Measurements from ENCODE around the gene TBC1D2B. TPM values are rescaled to one million over a fixed set of nuclear protein-coding genes. Genes with fewer than 3 reads are reported as not detected.

TBC1D2B gene
- total and polyA plus RNA-seq, 2 experiments from 2014 or later = 24.8 to 38.4 TPM

GRCh38 chr15:78087951-78088772, 10.7 kb upstream of the TBC1D2B start:
- no peaks in the 10 kb centered on the region for H3K9me2 ChIP-seq (replicated peaks; ENCODE audit: insufficient read depth)
- H3K36me3 ChIP-seq (replicated peaks; ENCODE audit: insufficient read depth, low read depth) = no peaks in the 10 kb centered on the region
- H3K4me3 ChIP-seq = no peak overlapping the region
- H3K4me2 ChIP-seq = peak overlapping the region; percentile 19
- H3K9me3 ChIP-seq (ENCODE audit: low read depth) = no peaks in the 10 kb centered on the region
- H4K20me1 ChIP-seq (ENCODE audit: insufficient read depth, poor library complexity, severe bottlenecking) = no peaks in the 10 kb centered on the region
- no peaks in the 10 kb centered on the region for H3K79me2 ChIP-seq
- DNase-seq (ENCODE audit: low spot score) = no peak
- TF ChIP-seq EZH2phosphoT487 (IDR thresholded peaks at IDR 0.05; ENCODE audit: low read depth, severe bottlenecking, unreplicated experiment) (no peak), EZH2 (IDR thresholded peaks at IDR 0.05; ENCODE audit: borderline replicate concordance) (no peak)
- TF ChIP-seq, protein P1, sequence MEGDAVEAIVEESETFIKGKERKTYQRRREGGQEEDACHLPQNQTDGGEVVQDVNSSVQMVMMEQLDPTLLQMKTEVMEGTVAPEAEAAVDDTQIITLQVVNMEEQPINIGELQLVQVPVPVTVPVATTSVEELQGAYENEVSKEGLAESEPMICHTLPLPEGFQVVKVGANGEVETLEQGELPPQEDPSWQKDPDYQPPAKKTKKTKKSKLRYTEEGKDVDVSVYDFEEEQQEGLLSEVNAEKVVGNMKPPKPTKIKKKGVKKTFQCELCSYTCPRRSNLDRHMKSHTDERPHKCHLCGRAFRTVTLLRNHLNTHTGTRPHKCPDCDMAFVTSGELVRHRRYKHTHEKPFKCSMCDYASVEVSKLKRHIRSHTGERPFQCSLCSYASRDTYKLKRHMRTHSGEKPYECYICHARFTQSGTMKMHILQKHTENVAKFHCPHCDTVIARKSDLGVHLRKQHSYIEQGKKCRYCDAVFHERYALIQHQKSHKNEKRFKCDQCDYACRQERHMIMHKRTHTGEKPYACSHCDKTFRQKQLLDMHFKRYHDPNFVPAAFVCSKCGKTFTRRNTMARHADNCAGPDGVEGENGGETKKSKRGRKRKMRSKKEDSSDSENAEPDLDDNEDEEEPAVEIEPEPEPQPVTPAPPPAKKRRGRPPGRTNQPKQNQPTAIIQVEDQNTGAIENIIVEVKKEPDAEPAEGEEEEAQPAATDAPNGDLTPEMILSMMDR (IDR thresholded peaks at IDR 0.05; ENCODE audit: poor library complexity) = no peak
- peak overlapping the region; percentile 56 for H3K27ac ChIP-seq
- no peak overlapping the region for H2AFZ ChIP-seq
- peaks cover 22% of the 10 kb centered on the region for H3K4me1 ChIP-seq (ENCODE audit: insufficient read depth)
- WGBS (ENCODE audit: low lambda C conversion rate, missing lambda C conversion rate) = 86% methylated on average over 12 of the region's 12 CpGs
- no peaks in the 10 kb centered on the region for H3K27me3 ChIP-seq

GRCh38 chr15:78085928-78086327, 8.4 kb upstream of the TBC1D2B start:
- Histone ChIP-seq H2AFZ (no peak overlapping the region), H3K27me3 (no peaks in the 10 kb centered on the region), H3K79me2 (no peaks in the 10 kb centered on the region), H3K4me1 (ENCODE audit: insufficient read depth) (peaks cover 22% of the 10 kb centered on the region), H3K4me2 (no peak overlapping the region), H3K9me2 (replicated peaks; ENCODE audit: insufficient read depth) (no peaks in the 10 kb centered on the region), H3K9me3 (ENCODE audit: low read depth) (no peaks in the 10 kb centered on the region), H4K20me1 (ENCODE audit: insufficient read depth, poor library complexity, severe bottlenecking) (no peaks in the 10 kb centered on the region), H3K27ac (no peak overlapping the region), H3K36me3 (replicated peaks; ENCODE audit: insufficient read depth, low read depth) (no peaks in the 10 kb centered on the region), H3K4me3 (no peak overlapping the region)
- DNase-seq (ENCODE audit: low spot score) = no peak
- WGBS (ENCODE audit: low lambda C conversion rate, missing lambda C conversion rate) = 80% methylated on average over 1 of the region's 1 CpG
- no peak for TF ChIP-seq EZH2 (IDR thresholded peaks at IDR 0.05; ENCODE audit: borderline replicate concordance)
- TF ChIP-seq EZH2phosphoT487 (IDR thresholded peaks at IDR 0.05; ENCODE audit: low read depth, severe bottlenecking, unreplicated experiment) = no peak
- TF ChIP-seq, protein P1 (IDR thresholded peaks at IDR 0.05; ENCODE audit: poor library complexity) = no peak

DNA sequence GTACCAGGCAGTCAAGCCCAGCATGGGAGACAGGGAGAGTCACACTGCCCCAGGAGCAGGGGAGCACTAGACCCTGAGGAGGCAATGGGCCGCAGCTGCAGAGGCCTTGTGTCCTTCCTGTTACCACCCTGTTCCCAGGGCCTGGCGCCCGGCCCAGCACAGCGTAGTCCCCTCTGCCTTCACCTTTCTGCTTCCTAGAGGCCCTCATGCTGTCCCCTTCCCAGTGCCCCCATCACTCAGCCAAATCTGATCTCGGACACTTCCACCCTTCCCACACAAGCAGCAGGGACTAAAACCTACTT, 6.9 kb upstream of the TBC1D2B start:
- Histone ChIP-seq H4K20me1 (ENCODE audit: insufficient read depth, poor library complexity, severe bottlenecking) (no peaks in the 10 kb centered on the region), H3K9me2 (replicated peaks; ENCODE audit: insufficient read depth) (no peaks in the 10 kb centered on the region), H3K36me3 (replicated peaks; ENCODE audit: insufficient read depth, low read depth) (no peaks in the 10 kb centered on the region), H3K4me3 (no peak overlapping the region), H2AFZ (no peak overlapping the region), H3K9me3 (ENCODE audit: low read depth) (no peaks in the 10 kb centered on the region), H3K4me2 (no peak overlapping the region), H3K27ac (no peak overlapping the region), H3K79me2 (no peaks in the 10 kb centered on the region), H3K4me1 (ENCODE audit: insufficient read depth) (peaks cover 27% of the 10 kb centered on the region), H3K27me3 (no peaks in the 10 kb centered on the region)
- 89% methylated on average over 5 of the region's 5 CpGs for WGBS (ENCODE audit: low lambda C conversion rate, missing lambda C conversion rate)
- TF ChIP-seq, protein P1 (IDR thresholded peaks at IDR 0.05; ENCODE audit: poor library complexity) = no peak
- TF ChIP-seq EZH2phosphoT487 (IDR thresholded peaks at IDR 0.05; ENCODE audit: low read depth, severe bottlenecking, unreplicated experiment) (no peak), EZH2 (IDR thresholded peaks at IDR 0.05; ENCODE audit: borderline replicate concordance) (no peak)
- no peak for DNase-seq (ENCODE audit: low spot score)
